DOHH2 (cell line): Measurements from ENCODE around the gene RARB.

Experiments
- H3F3A ChIP-seq: fragments of 200-600 bp; sonication (generic), shearing (Covaris generic); 2 replicates; pipeline ENCODE4 v1.6.0; 2016; ENCODE audit warnings: antibody characterized with exemption, mild to moderate bottlenecking; ENCODE audit not compliant: control insufficient read depth, insufficient read depth
- H3K27ac ChIP-seq: fragments of 200-600 bp; sonication (generic); 2 replicates; pipeline ENCODE4 v1.5.1; 2014; ENCODE audit warnings: low read depth, mild to moderate bottlenecking, low read length, moderate library complexity
- H3K27me3 ChIP-seq: fragments of 200-600 bp; sonication (generic); 2 replicates; pipeline ENCODE4 v1.6.1; 2014; ENCODE audit warnings: mild to moderate bottlenecking, low read length, mixed read lengths; ENCODE audit not compliant: control insufficient read depth
- H3K36me3 ChIP-seq: fragments of 200-600 bp; sonication (generic); 2 replicates; pipeline ENCODE4 v1.6.1; 2014; ENCODE audit warnings: mild to moderate bottlenecking, low read length, moderate library complexity, mixed read lengths; ENCODE audit not compliant: control insufficient read depth
- H3K4me1 ChIP-seq: fragments of 200-600 bp; sonication (generic); 2 replicates; pipeline ENCODE4 v1.6.1; 2014; ENCODE audit warnings: mild to moderate bottlenecking, low read length, mixed read lengths; ENCODE audit not compliant: control insufficient read depth
- H3K4me2 ChIP-seq: fragments of 200-600 bp; sonication (generic); 2 replicates; pipeline ENCODE4 v1.6.0; 2014; ENCODE audit warnings: mild to moderate bottlenecking, low read length, moderate library complexity
- H3K4me3 ChIP-seq: fragments of 200-600 bp; sonication (generic); 2 replicates; pipeline ENCODE4 v1.5.1; 2014; ENCODE audit warnings: mild to moderate bottlenecking, low read length, mixed read lengths
- H3K79me2 ChIP-seq: fragments of 200-600 bp; sonication (generic); 2 replicates; pipeline ENCODE4 v1.6.1; 2014; ENCODE audit warnings: mild to moderate bottlenecking, low read length, mixed read lengths; ENCODE audit not compliant: control insufficient read depth
- H3K9me2 ChIP-seq: fragments of 200-600 bp; sonication (generic); replicated peaks from 2 replicates; pipeline ENCODE4 v1.6.1; 2014; ENCODE audit warnings: mild to moderate bottlenecking, low read length, mixed read lengths; ENCODE audit not compliant: control insufficient read depth
- H3K9me3 ChIP-seq: fragments of 200-600 bp; sonication (generic); 2 replicates; pipeline ENCODE4 v1.6.1; 2014; ENCODE audit warnings: antibody characterized with exemption, low read length, mixed read lengths; ENCODE audit not compliant: control insufficient read depth, insufficient read depth
- H4K20me1 ChIP-seq: fragments of 200-600 bp; sonication (generic); 2 replicates; pipeline ENCODE4 v1.6.0; 2014; ENCODE audit warnings: low read depth, mild to moderate bottlenecking, antibody characterized with exemption, low read length, moderate library complexity; ENCODE audit not compliant: control insufficient read depth, insufficient read depth
- EZH2phosphoT487 ChIP-seq: fragments of 200-600 bp; sonication (generic); IDR thresholded peaks from 2 replicates; pipeline ENCODE4 v1.6.1; 2017; ENCODE audit warnings: borderline replicate concordance, mild to moderate bottlenecking, antibody characterized with exemption, low read length, moderate library complexity, mixed read lengths
- TF ChIP-seq, protein P1 (sequence below): fragments of 200-600 bp; sonication (generic); IDR thresholded peaks from one replicate; pipeline ENCODE4 v1.5.1; 2014; ENCODE audit warnings: antibody characterized with exemption, mild to moderate bottlenecking, low read depth, low read length; ENCODE audit not compliant: poor library complexity, severe bottlenecking

The RARB gene

DNA sequence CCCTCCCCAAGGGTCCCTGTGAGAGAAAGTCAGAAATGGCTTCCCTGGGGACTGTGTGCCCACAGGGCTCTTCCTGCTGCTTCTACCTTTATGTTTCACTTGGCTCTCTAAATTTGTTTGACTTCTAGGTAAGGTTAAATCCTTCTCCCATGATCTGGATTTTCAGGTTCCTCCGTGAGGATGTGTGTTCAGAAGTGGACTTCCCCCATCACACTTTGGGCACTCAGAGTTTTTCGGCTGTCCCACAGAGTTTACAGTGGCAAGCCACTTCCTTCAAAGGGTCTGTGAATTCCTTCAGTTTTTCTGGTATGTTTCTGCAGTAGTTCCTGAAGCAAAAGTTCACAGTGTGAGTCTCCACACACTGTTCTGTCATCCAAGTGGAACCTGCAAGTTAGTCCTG lies 30.9 kb upstream of the RARB start:
- Histone ChIP-seq H3K9me2 (no peaks in the 10 kb centered on the region), H3K4me2 (no peak overlapping the region), H3F3A (no peaks in the 10 kb centered on the region), H3K9me3 (no peaks in the 10 kb centered on the region), H3K27me3 (no peaks in the 10 kb centered on the region), H4K20me1 (no peaks in the 10 kb centered on the region), H3K27ac (no peak overlapping the region), H3K4me1 (no peaks in the 10 kb centered on the region), H3K79me2 (no peaks in the 10 kb centered on the region), H3K36me3 (no peaks in the 10 kb centered on the region), H3K4me3 (no peak overlapping the region)
- TF ChIP-seq, protein P1, sequence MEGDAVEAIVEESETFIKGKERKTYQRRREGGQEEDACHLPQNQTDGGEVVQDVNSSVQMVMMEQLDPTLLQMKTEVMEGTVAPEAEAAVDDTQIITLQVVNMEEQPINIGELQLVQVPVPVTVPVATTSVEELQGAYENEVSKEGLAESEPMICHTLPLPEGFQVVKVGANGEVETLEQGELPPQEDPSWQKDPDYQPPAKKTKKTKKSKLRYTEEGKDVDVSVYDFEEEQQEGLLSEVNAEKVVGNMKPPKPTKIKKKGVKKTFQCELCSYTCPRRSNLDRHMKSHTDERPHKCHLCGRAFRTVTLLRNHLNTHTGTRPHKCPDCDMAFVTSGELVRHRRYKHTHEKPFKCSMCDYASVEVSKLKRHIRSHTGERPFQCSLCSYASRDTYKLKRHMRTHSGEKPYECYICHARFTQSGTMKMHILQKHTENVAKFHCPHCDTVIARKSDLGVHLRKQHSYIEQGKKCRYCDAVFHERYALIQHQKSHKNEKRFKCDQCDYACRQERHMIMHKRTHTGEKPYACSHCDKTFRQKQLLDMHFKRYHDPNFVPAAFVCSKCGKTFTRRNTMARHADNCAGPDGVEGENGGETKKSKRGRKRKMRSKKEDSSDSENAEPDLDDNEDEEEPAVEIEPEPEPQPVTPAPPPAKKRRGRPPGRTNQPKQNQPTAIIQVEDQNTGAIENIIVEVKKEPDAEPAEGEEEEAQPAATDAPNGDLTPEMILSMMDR, result no peak
- TF ChIP-seq EZH2phosphoT487, result no peak

- Histone ChIP-seq H3K36me3 (no peaks in the 10 kb centered on the region), H3K9me3 (no peaks in the 10 kb centered on the region), H3F3A (no peaks in the 10 kb centered on the region), H3K27me3 (no peaks in the 10 kb centered on the region), H3K27ac (no peak overlapping the region), H3K4me1 (no peaks in the 10 kb centered on the region), H3K4me2 (no peak overlapping the region), H3K79me2 (no peaks in the 10 kb centered on the region), H4K20me1 (no peaks in the 10 kb centered on the region), H3K9me2 (no peaks in the 10 kb centered on the region), H3K4me3 (no peak overlapping the region)
- TF ChIP-seq EZH2phosphoT487, result no peak
- TF ChIP-seq, protein P1, result no peak
Observed at GRCh38 chr3:25400587-25400986, 27.5 kb upstream of the RARB start.

DNA sequence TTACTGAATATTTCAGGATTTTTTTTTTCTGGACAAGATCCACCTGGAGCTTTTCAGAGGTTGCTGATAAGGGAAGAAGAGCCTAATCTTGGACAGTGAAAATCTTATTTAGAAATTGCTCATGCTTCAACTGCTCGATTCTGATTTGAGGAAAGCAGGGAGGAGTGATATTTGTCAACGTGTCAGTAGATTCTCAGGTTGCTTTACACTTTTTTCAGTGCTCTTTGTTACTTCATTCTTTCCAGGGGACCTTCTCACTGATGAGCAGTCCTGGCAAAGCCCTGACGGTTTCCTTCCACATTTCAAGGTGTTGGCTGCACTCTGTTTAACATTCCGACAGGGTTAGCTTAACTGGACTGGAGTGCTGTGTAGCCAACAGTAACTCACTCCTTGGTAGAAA lies 24.1 kb upstream of the RARB start:
- no peaks in the 10 kb centered on the region for H3K27me3 ChIP-seq
- no peak overlapping the region for H3K4me2 ChIP-seq
- H3K4me3 ChIP-seq, result no peak overlapping the region
- no peak for TF ChIP-seq EZH2phosphoT487
- TF ChIP-seq, protein P1, result no peak
- H3K9me2 ChIP-seq, result no peaks in the 10 kb centered on the region
- H3K4me1 ChIP-seq, result no peaks in the 10 kb centered on the region
- H4K20me1 ChIP-seq, result no peaks in the 10 kb centered on the region
- H3K27ac ChIP-seq, result no peak overlapping the region
- no peaks in the 10 kb centered on the region for H3K36me3 ChIP-seq
- no peaks in the 10 kb centered on the region for H3F3A ChIP-seq
- H3K9me3 ChIP-seq, result no peaks in the 10 kb centered on the region
- no peaks in the 10 kb centered on the region for H3K79me2 ChIP-seq

GRCh38 chr3:25404569-25404968 lies 23.5 kb upstream of the RARB start:
- TF ChIP-seq, protein P1, result no peak
- TF ChIP-seq EZH2phosphoT487, result no peak
- no peaks in the 10 kb centered on the region for H3K36me3 ChIP-seq
- H3F3A ChIP-seq, result no peaks in the 10 kb centered on the region
- no peaks in the 10 kb centered on the region for H4K20me1 ChIP-seq
- H3K79me2 ChIP-seq, result no peaks in the 10 kb centered on the region
- H3K4me3 ChIP-seq, result no peak overlapping the region
- no peaks in the 10 kb centered on the region for H3K27me3 ChIP-seq
- H3K9me3 ChIP-seq, result no peaks in the 10 kb centered on the region
- no peaks in the 10 kb centered on the region for H3K4me1 ChIP-seq
- H3K4me2 ChIP-seq, result no peak overlapping the region
- no peaks in the 10 kb centered on the region for H3K9me2 ChIP-seq
- no peak overlapping the region for H3K27ac ChIP-seq
